ENCODE data around the gene SSR1.
"Not testable (repeated sequence)": the region's sequence is repeated elsewhere in the genome, so short reads cannot be mapped to it uniquely, and the experiment has no call there.

Gene SSR1

DNA sequence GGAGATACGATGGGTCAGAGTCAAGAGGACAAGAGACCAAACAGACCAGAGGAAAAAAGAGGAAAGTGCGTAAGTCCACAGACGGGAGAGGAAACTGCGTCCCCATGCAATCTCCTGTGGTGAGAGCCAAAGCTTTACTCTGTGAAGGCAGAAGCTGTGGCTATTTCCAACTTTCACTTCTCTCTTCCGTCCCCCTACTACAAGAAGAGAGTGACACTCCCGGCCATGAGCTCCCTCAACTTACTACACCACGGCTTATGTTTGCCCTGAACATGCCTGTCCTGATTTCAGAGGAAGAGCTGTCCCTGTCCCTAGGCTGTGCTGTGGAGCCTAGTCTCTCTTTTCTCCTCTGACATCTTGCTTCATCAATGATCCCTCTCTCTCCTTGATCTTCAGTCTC lies 11.5 kb upstream of the SSR1 start:
- TF ChIP-seq, protein P1, sequence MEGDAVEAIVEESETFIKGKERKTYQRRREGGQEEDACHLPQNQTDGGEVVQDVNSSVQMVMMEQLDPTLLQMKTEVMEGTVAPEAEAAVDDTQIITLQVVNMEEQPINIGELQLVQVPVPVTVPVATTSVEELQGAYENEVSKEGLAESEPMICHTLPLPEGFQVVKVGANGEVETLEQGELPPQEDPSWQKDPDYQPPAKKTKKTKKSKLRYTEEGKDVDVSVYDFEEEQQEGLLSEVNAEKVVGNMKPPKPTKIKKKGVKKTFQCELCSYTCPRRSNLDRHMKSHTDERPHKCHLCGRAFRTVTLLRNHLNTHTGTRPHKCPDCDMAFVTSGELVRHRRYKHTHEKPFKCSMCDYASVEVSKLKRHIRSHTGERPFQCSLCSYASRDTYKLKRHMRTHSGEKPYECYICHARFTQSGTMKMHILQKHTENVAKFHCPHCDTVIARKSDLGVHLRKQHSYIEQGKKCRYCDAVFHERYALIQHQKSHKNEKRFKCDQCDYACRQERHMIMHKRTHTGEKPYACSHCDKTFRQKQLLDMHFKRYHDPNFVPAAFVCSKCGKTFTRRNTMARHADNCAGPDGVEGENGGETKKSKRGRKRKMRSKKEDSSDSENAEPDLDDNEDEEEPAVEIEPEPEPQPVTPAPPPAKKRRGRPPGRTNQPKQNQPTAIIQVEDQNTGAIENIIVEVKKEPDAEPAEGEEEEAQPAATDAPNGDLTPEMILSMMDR (IDR thresholded peaks at IDR 0.05): no peak
- Histone ChIP-seq H3K9ac (no peak overlapping the region), H3K4me1 (no peaks in the 10 kb centered on the region), H3K27ac (no peak overlapping the region), H3K4me3 (ENCODE audit: low read depth, low read length) (no peak overlapping the region), H2AFZ (no peak overlapping the region), H3K4me2 (ENCODE audit: low read length) (no peak overlapping the region), H3K79me2 (no peaks in the 10 kb centered on the region), H3K36me3 (ENCODE audit: control insufficient read depth, insufficient read depth, low read length) (no peaks in the 10 kb centered on the region), H3K9me3 (ENCODE audit: control insufficient read depth, low read length) (no peaks in the 10 kb centered on the region), H3K27me3 (ENCODE audit: control insufficient read depth, insufficient read depth, low read length) (no peaks in the 10 kb centered on the region)

DNA sequence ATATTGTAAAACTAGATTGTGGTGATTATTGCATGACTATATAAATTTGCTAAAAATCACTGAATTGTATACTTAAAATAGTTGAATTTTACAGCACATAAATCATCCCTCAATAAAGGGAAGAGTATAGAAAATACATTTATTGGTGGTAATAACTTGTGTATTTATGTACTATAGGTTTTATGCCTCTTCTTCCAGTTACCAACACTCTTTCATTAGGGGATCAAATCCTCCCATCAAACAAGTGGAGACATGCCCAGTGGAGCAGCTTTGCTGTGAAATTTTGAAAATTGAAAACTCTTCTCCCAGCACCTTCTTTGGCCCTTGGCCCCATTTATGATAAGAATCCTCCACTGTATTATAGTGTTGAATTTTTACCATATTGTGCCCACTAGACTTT lies 10.1 kb upstream of the SSR1 start:
- no peaks in the 10 kb centered on the region for H3K9me3 ChIP-seq (ENCODE audit: control insufficient read depth, low read length)
- no peaks in the 10 kb centered on the region for H3K79me2 ChIP-seq
- H3K4me1 ChIP-seq: no peaks in the 10 kb centered on the region
- no peak overlapping the region for H3K27ac ChIP-seq
- H3K4me3 ChIP-seq (ENCODE audit: low read depth, low read length): no peak overlapping the region
- H3K4me2 ChIP-seq (ENCODE audit: low read length): no peak overlapping the region
- no peaks in the 10 kb centered on the region for H3K27me3 ChIP-seq (ENCODE audit: control insufficient read depth, insufficient read depth, low read length)
- H3K36me3 ChIP-seq (ENCODE audit: control insufficient read depth, insufficient read depth, low read length): no peaks in the 10 kb centered on the region
- TF ChIP-seq, protein P1 (IDR thresholded peaks at IDR 0.05): no peak
- H3K9ac ChIP-seq: no peak overlapping the region
- H2AFZ ChIP-seq: no peak overlapping the region

DNA sequence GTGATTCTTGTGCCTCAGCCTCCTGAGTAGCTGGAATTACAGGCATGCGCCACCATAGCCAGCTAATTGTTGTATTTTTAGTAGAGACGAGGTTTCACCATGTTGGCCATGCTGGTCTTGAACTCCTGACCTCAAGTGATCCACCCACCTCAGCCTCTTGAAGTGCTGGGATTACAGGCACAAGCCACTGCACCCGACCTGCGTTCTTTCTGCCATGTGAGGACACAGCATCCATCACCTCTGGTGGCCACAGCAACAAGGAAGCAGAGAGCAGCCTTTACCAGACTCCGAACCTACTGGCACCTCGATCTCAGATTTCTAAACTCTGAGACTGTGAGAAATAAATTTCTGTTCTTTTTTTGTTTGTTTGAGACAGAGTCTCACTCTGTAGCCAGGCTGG lies 8.9 kb upstream of the SSR1 start:
- H3K36me3 ChIP-seq (ENCODE audit: control insufficient read depth, insufficient read depth, low read length); H2AFZ ChIP-seq; H3K27me3 ChIP-seq (ENCODE audit: control insufficient read depth, insufficient read depth, low read length); H3K9ac ChIP-seq; H3K79me2 ChIP-seq; H3K9me3 ChIP-seq (ENCODE audit: control insufficient read depth, low read length); H3K4me3 ChIP-seq (ENCODE audit: low read depth, low read length); H3K4me2 ChIP-seq (ENCODE audit: low read length); H3K27ac ChIP-seq; H3K4me1 ChIP-seq: not testable (repeated sequence)

DNA sequence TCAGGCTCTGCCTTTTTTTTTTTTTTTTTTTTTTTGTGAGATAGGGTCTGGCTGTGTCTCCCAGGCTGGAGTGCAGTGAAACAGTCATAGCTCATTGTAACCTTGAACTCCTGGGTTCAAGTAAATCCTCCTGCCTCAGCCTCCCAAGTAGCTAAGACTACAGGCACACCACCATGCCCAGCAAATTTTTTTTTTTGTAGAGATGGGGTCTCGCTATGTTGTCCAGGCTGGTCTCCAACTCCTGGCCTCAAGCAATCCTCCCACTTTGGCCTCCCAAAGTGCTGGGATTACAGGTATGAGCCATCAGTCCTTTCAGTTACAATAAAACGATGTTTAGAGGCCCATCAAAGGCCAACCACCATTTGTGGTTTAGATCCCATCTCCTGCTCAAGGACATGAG lies 6.4 kb upstream of the SSR1 start:
- not testable (repeated sequence) for H3K79me2 ChIP-seq; H3K27ac ChIP-seq; H3K4me2 ChIP-seq (ENCODE audit: low read length); H3K4me1 ChIP-seq; H2AFZ ChIP-seq; H3K9ac ChIP-seq; H3K9me3 ChIP-seq (ENCODE audit: control insufficient read depth, low read length); H3K27me3 ChIP-seq (ENCODE audit: control insufficient read depth, insufficient read depth, low read length); H3K4me3 ChIP-seq (ENCODE audit: low read depth, low read length); H3K36me3 ChIP-seq (ENCODE audit: control insufficient read depth, insufficient read depth, low read length)

DNA sequence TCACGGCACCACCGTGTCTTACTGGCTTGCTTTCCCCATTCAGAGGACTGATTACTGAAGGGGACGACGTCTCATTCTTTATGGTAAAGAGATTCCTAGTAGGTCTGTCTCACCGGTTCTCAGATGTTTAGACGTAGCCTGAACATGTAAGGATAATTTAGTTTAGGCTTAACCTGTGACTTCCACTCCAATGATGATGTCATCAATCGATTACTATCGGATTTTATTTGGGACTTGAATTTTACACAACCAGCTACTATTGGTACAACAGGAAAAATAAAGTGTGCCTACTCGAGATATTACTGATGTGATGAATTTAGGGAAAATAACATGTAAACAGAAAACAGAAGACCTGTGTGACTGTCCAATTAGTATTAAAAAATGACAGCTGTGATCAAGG lies 4.5 kb upstream of the SSR1 start:
- no peak overlapping the region for H3K4me2 ChIP-seq (ENCODE audit: low read length)
- TF ChIP-seq, protein P1 (IDR thresholded peaks at IDR 0.05): no peak
- no peaks in the 10 kb centered on the region for H3K4me1 ChIP-seq
- H3K27me3 ChIP-seq (ENCODE audit: control insufficient read depth, insufficient read depth, low read length): no peaks in the 10 kb centered on the region
- H2AFZ ChIP-seq: no peak overlapping the region
- H3K9ac ChIP-seq: no peak overlapping the region
- no peak overlapping the region for H3K27ac ChIP-seq
- H3K79me2 ChIP-seq: no peaks in the 10 kb centered on the region
- H3K9me3 ChIP-seq (ENCODE audit: control insufficient read depth, low read length): no peaks in the 10 kb centered on the region
- H3K4me3 ChIP-seq (ENCODE audit: low read depth, low read length): no peak overlapping the region
- H3K36me3 ChIP-seq (ENCODE audit: control insufficient read depth, insufficient read depth, low read length): no peaks in the 10 kb centered on the region

DNA sequence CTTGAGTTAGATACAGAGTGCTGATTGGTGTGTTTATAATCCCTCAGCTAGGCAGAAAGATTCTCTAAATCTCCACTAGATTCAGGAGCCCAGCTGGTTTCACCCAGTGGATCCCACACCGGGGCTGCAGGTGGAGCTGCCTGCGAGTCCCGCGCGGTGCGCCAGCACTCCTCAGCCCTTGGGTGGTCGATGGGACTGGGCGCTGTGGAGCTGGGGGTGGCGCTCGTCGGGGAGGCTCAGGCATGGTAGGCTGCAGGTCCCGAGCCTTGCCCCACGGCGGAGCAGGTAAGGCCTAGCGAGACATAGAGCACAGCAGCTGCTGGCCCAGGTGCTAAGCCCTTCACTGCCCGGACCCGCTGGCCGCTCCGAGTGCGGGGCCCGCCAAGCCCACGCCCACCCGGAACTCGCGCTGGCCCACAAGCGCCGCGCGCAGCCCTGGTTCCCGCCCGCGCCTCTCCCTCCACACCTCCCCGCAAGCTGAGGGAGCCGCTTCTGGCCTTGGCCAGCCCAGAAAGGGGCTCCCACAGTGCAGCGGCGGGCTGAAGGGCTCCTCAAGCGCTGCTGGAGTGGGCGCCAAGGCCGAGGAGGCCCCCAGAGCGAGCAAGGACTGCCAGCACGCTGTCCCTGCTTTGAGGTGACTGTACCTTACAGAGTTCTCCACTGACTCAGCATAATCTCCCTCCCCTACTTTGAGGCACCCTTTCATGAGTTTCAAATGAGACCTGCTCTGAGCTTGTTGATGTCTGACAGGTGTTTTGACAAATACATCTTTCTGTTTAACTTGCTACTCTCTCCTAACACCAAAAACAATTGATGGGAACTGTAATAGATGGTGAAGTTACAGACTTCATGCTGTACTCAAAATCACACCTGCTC lies 3.9 kb upstream of the SSR1 start:
- Histone ChIP-seq H3K9ac (no peak overlapping the region), H3K9me3 (ENCODE audit: control insufficient read depth, low read length) (no peaks in the 10 kb centered on the region), H3K4me1 (no peaks in the 10 kb centered on the region), H2AFZ (no peak overlapping the region), H3K27me3 (ENCODE audit: control insufficient read depth, insufficient read depth, low read length) (no peaks in the 10 kb centered on the region), H3K36me3 (ENCODE audit: control insufficient read depth, insufficient read depth, low read length) (no peaks in the 10 kb centered on the region), H3K79me2 (no peaks in the 10 kb centered on the region), H3K4me3 (ENCODE audit: low read depth, low read length) (no peak overlapping the region), H3K27ac (no peak overlapping the region), H3K4me2 (ENCODE audit: low read length) (no peak overlapping the region)
- TF ChIP-seq, protein P1 (IDR thresholded peaks at IDR 0.05): no peak

Data from parathyroid adenoma (tissue), 2 donors.